GM21529 (cell line): ENCODE data around the gene PCBP1.
A peak's percentile ranks its signal among the peaks of the same experiment; 100 is the strongest.
"Not testable (repeated sequence)": the region's sequence is repeated elsewhere in the genome, so short reads cannot be mapped to it uniquely, and the experiment has no call there.

Experiments
- ATAC-seq: cut with Tn5 transposase; IDR thresholded peaks from one replicate; pipeline ENCODE4 v1.9.1; 2021; ENCODE audit not compliant: unreplicated experiment

PCBP1 gene

GRCh38 chr2:70095720-70096670 lies 8.7 kb downstream of the PCBP1 start:
- no peak for ATAC-seq

- ATAC-seq: no peak
Measured at GRCh38 chr2:70098032-70098431, 10.8 kb downstream of the PCBP1 start.

GRCh38 chr2:70099270-70099669 lies 12.0 kb downstream of the PCBP1 start:
- ATAC-seq: no peak

DNA sequence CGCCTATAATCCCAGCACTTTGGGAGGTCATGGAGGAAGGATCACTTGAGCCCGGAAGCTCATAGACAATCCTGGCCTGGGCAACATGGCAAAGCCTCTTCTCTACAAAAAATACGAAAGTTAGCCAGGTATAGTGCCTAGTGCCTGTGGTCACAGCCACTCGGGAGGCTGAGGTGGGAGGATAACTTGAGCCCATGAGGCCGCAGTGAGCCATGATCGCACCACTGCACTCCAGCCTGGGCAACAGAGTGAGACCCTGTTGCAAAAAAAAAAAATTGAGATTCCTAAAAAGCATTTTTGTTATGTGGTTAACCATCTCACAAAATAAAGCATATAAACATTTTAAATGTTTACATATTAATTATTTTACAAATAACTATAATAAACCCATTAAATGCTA lies 13.9 kb downstream of the PCBP1 start:
- ATAC-seq: no peak

DNA sequence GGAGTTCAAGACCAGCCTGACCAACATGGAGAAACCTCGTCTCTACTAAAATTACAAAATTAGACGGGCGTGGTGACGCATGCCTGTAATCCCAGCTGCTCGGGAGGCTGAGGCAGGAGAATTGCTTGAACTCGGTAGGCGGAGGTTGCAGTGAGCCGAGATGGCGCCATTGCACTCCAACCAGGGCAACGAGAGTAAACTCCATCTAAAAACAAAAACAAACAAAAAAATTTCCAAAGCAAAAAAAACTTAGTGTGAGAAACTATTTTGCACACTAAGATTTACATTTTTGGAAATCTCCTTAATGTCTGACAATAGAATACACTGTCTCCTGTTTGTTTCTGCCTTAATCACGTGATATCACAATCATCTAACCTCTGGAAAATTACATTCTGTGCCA lies 14.4 kb downstream of the PCBP1 start:
- not testable (repeated sequence) for ATAC-seq

DNA sequence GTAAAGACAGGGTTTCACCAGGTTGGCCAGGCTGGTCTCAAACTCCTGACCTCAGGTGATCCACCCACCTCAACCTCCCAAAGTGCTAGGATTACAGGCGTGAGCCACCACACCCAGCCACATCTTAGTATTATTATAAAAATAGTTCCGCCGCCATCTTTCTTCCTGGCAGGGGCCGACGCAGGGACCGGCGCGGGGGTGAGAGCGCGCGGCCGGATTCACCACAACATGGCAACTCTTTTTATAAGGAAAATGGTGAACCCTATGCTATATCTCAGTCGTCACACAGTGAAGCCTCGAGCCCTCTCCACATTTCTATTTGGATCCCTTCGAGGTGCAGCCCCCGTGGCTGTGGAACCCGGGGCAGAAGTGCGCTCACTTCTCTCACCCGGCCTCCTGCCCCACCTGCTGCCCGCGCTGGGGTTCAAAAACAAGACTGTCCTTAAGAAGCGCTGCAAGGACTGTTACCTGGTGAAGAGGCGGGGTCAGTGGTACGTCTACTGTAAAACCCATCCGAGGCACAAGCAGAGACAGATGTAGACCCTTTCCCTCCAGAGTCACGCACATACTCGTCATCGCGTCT lies 15.1 kb downstream of the PCBP1 start:
- ATAC-seq: not testable (repeated sequence)

- ATAC-seq: peak; percentile 33
Measured at GRCh38 chr2:70103531-70104061, 16.3 kb downstream of the PCBP1 start.

DNA sequence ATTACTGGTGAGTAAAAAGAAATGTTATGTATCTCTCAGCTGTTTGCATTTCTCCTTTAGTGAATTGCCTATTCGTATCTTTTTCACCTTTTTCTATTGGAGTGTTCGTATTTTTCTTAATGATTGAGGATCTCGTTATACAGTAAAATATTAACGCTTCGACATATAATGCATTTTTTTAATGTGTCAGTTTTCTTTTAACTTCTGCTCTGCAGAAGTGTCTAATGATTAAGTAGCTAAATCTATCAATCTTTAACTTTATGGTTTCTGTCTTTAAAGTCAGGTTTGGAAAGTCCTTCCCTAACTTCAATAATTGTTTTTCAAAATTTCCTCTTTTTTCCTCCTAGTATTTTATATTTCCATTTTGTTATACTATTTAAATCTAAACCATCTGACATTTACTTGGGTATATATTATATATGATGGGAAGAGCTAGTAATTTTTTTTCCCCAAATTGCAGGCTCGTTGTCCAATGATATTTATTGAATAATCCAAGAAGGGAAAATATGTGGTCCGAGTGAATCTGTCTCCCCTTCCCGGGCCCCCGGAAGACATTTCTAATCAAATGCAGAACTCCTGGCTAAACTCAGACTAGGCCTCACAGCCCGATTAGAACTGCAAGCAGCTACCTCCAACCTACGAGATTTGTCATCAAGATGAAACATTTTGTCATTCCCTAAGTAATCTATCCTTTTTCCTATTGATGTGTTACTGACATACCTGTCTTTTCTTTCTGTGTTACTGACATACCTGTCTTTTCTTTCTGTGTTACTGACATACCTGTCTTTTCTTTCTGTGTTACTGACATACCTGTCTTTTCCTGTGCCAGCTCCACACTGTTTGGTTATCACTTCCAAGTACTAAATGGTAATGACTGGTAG lies 17.2 kb downstream of the PCBP1 start:
- no peak for ATAC-seq

- not testable (repeated sequence) for ATAC-seq
Measured at GRCh38 chr2:70106138-70106537, 18.9 kb downstream of the PCBP1 start.

GRCh38 chr2:70110397-70110796 lies 23.1 kb downstream of the PCBP1 start:
- ATAC-seq: not testable (repeated sequence)

DNA sequence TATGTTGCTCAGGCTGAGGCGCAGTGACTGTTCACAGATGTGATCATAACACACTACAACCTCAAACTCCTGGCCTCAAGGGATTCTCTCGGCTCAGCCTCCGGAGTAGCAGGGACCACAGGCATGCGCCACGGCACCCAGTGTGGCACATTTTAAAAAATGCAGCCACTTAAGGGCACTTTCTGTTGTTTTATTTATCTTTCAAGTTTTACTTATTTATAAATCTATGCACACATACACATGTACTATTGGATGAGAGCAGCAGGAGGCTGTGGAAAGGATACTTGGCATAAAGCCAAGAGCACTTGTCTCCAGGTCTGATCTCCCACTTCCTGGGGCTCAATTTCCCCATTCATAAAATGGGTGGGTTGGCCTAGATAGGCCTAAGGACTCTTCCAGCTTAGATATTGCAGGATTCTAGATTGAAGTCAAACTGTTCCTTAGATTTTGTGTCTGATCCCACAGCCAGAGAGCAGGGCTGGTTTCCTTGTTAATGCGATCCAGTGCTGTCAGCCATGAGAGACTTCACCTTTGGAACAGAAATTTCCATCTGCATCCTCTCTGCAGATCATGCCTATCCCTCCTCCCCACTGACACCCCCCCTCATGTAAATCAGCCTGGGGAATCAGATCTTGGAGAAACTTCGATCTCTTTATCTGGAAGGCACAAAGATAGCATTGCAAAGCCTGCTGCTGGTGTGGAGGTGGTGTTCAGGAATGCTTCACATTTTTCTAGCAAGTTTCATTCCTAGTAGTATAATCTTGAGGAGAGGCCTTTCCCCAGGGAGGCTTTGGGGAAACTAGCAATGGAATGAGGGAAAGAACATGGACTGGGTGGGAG lies 24.7 kb downstream of the PCBP1 start:
- ATAC-seq: no peak

DNA sequence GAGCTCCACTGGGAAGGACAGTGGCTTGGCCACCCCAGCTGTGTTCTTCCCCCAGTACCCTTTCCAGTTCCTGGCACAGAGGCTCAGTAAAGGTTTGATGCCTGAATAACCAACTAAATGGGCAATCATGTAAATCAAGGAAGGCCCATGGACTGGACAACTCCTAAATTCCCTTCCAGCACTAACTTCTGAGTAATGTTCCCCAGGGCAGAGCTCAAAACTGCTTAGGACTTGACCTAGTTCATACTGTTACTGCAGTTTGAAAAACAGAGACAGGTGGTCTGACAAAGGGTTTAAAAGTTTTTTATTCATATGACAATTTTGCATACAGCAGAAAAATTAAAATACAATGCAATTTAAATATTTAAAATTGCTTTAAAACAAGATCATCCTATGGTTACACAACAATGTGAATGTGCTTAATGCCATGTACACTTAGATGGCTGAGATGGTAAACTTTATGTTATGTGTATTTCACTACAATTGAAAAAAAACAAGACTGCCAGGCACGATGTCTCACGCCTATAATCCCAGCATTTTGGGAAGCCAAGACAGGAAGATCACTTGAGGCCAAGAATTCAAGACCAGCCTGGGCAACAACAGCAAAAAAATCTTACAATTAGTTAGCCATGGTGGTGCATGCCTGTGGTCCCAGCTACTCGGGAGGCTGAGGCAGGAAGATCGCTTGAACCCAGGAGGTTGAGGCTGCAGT lies 26.2 kb downstream of the PCBP1 start:
- no peak for ATAC-seq

- peak; percentile 65 for ATAC-seq
Measured at GRCh38 chr2:70115646-70116442, 28.6 kb downstream of the PCBP1 start.

- no peak for ATAC-seq
Measured at GRCh38 chr2:70116936-70117552, 29.8 kb downstream of the PCBP1 start.

GRCh38 chr2:70118798-70119454 lies 31.6 kb downstream of the PCBP1 start:
- no peak for ATAC-seq

GRCh38 chr2:70121627-70122372 lies 34.5 kb downstream of the PCBP1 start:
- no peak for ATAC-seq

- ATAC-seq: no peak
Measured at GRCh38 chr2:70122470-70122869, 35.2 kb downstream of the PCBP1 start.
